ENCODE data around the gene SLC1A7. TPM values are rescaled to one million over a fixed set of nuclear protein-coding genes. Genes with fewer than 3 reads are reported as not detected.

SLC1A7 gene
- polyA plus RNA-seq, 1 donor (not counting 4 experiments of a cell fraction or from before 2014, with no cell fraction given): not detected

DNA sequence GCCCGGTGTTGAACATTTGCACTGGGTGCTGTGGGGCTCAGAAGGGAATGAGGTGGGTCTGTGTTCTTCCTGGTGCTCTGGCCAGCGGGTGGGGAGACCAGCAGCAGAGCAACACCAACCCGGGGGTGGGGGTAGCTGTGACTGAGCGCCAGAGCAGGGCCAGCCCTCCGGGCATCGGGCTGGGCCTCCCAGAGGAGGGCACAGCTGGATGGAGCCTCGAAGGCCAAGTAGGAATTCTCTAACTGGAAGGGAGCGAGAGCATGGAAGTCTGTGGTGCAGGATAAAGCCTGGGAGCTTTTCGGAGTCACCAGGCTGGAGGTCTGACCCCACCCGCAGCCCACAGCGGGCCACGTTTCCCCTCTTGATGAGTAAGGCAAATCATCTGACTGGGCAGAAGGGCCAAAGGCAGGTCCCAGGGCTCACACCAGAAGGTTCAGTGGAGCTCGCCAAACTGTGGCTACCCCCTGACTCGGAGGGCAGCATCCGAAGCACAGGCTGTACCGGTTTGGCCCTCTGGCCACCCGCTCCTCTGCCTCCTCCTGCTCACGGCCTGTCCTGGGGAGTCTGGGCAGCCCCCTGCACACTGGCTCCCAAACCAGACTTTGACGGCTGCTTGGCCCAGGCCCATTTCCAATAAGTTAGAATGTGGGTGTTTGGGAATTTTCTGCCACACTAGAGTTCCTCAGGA, 18.8 kb downstream of the SLC1A7 start:
- H3K4me3 ChIP-seq (ENCODE audit: control insufficient read depth in 2 of 3, extremely low read depth in 1 of 3, insufficient read depth in 2 of 3, low read depth in 1 of 3, low read length in 3 of 3): no peak overlapping the region
- no peaks in the 10 kb centered on the region for H3K9me3 ChIP-seq (ENCODE audit: control insufficient read depth, low read depth, low read length)
- FAIRE-seq (no peak), DNase-seq (ENCODE audit: low read depth, low spot score) (no peak)
- H3K4me1 ChIP-seq (ENCODE audit: control insufficient read depth, extremely low read depth, insufficient read depth, low read length): no peaks in the 10 kb centered on the region
- H3K4me2 ChIP-seq (ENCODE audit: control insufficient read depth, extremely low read depth, insufficient read depth, low read depth, low read length): no peak overlapping the region
- TF ChIP-seq, protein P1, sequence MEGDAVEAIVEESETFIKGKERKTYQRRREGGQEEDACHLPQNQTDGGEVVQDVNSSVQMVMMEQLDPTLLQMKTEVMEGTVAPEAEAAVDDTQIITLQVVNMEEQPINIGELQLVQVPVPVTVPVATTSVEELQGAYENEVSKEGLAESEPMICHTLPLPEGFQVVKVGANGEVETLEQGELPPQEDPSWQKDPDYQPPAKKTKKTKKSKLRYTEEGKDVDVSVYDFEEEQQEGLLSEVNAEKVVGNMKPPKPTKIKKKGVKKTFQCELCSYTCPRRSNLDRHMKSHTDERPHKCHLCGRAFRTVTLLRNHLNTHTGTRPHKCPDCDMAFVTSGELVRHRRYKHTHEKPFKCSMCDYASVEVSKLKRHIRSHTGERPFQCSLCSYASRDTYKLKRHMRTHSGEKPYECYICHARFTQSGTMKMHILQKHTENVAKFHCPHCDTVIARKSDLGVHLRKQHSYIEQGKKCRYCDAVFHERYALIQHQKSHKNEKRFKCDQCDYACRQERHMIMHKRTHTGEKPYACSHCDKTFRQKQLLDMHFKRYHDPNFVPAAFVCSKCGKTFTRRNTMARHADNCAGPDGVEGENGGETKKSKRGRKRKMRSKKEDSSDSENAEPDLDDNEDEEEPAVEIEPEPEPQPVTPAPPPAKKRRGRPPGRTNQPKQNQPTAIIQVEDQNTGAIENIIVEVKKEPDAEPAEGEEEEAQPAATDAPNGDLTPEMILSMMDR (optimal IDR thresholded peaks at IDR 0.05 in 1 of 3, IDR thresholded peaks at IDR 0.05 in 1 of 3, conservative IDR thresholded peaks at IDR 0.05 in 1 of 3; ENCODE audit: extremely low read depth in 1 of 3, insufficient read depth in 2 of 3, low read length in 3 of 3): no peak
- TF ChIP-seq EZH2 (IDR thresholded peaks at IDR 0.05; ENCODE audit: low read length): no peak
- H3K9me1 ChIP-seq (ENCODE audit: control insufficient read depth, extremely low read depth, insufficient read depth, low read length): no peaks in the 10 kb centered on the region
- H3K27ac ChIP-seq (ENCODE audit: control insufficient read depth, insufficient read depth, low read length): no peak overlapping the region
- H3K79me2 ChIP-seq (ENCODE audit: control insufficient read depth, insufficient read depth, low read length): no peaks in the 10 kb centered on the region
- H4K20me1 ChIP-seq (ENCODE audit: control insufficient read depth, extremely low read depth, insufficient read depth, low read length): no peaks in the 10 kb centered on the region
- no peak overlapping the region for H3K9ac ChIP-seq (ENCODE audit: control insufficient read depth, extremely low read depth, insufficient read depth, low read length)
- H3K27me3 ChIP-seq (ENCODE audit: control insufficient read depth, extremely low read depth, insufficient read depth, low read length): peaks cover 9% of the 10 kb centered on the region
- dilution Hi-C loops (cut with MboI; ENCODE audit: extremely low pct_ligation_motif_present, low sequenced_read_pairs): no loop called here
- no peak overlapping the region for H2AFZ ChIP-seq (ENCODE audit: control insufficient read depth, low read length)
- no peaks in the 10 kb centered on the region for H3K36me3 ChIP-seq (ENCODE audit: control insufficient read depth in 2 of 2, extremely low read depth in 1 of 2, insufficient read depth in 2 of 2, low read length in 2 of 2)

DNA sequence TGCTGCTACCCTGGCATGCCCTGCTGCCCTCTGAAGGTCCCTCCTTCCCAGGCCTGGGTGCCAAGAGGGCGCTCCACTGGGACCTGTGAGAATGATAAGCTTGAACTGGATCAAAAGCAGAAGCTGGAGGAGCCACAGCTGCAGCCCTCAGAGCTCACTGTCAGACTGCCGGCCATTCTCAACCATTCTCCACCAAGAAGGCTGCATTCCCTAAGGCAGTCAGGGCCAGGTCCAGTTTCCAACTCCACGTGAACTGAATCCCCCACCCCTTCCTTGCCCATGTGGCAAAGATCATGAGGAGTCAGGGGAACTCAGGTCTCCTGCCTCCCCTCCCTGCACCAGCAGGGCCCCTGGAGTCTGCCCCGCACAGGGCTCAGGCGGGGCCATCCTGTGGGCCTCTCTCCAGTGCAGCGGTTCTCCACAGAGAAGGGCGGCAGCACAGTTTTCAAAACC, 19.5 kb downstream of the SLC1A7 start:
- Histone ChIP-seq H3K36me3 (ENCODE audit: control insufficient read depth in 2 of 2, extremely low read depth in 1 of 2, insufficient read depth in 2 of 2, low read length in 2 of 2) (no peaks in the 10 kb centered on the region), H3K4me3 (ENCODE audit: control insufficient read depth in 2 of 3, extremely low read depth in 1 of 3, insufficient read depth in 2 of 3, low read depth in 1 of 3, low read length in 3 of 3) (no peak overlapping the region), H3K4me1 (ENCODE audit: control insufficient read depth, extremely low read depth, insufficient read depth, low read length) (no peaks in the 10 kb centered on the region), H2AFZ (ENCODE audit: control insufficient read depth, low read length) (no peak overlapping the region), H3K27me3 (ENCODE audit: control insufficient read depth, extremely low read depth, insufficient read depth, low read length) (peaks cover 9% of the 10 kb centered on the region), H4K20me1 (ENCODE audit: control insufficient read depth, extremely low read depth, insufficient read depth, low read length) (no peaks in the 10 kb centered on the region), H3K9me3 (ENCODE audit: control insufficient read depth, low read depth, low read length) (no peaks in the 10 kb centered on the region), H3K9me1 (ENCODE audit: control insufficient read depth, extremely low read depth, insufficient read depth, low read length) (no peaks in the 10 kb centered on the region), H3K4me2 (ENCODE audit: control insufficient read depth, extremely low read depth, insufficient read depth, low read depth, low read length) (no peak overlapping the region), H3K79me2 (ENCODE audit: control insufficient read depth, insufficient read depth, low read length) (no peaks in the 10 kb centered on the region), H3K27ac (ENCODE audit: control insufficient read depth, insufficient read depth, low read length) (no peak overlapping the region), H3K9ac (ENCODE audit: control insufficient read depth, extremely low read depth, insufficient read depth, low read length) (no peak overlapping the region)
- dilution Hi-C loops (cut with MboI; ENCODE audit: extremely low pct_ligation_motif_present, low sequenced_read_pairs): no loop called here
- DNase-seq (ENCODE audit: low read depth, low spot score) (no peak), FAIRE-seq (no peak)
- TF ChIP-seq, protein P1 (optimal IDR thresholded peaks at IDR 0.05 in 1 of 3, IDR thresholded peaks at IDR 0.05 in 1 of 3, conservative IDR thresholded peaks at IDR 0.05 in 1 of 3; ENCODE audit: extremely low read depth in 1 of 3, insufficient read depth in 2 of 3, low read length in 3 of 3): no peak
- no peak for TF ChIP-seq EZH2 (IDR thresholded peaks at IDR 0.05; ENCODE audit: low read length)

All from keratinocyte (primary cell).